Measurements from ENCODE around the gene TMEM144.

DNA sequence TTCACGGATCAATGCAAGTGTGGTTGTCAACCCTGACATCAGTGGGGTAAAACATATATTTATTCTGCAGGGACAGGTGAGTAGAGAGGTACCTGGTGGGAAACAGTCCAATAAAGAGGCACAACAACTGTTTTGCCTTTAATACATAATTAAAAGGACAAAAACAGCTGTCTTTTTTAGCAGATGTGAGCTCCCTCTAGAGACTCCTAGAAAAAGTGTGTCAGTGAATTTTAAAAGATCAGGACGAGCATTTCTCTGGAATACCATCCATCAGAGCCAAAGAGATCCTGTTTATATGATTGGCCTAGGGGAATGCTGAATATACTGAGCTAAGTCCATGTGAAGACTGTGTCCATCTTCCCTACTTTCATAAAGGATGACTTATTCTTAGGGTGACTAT lies 58.3 kb downstream of the TMEM144 start:
- no peak for TF ChIP-seq RAD21 (conservative IDR thresholded peaks at IDR 0.05)
- TF ChIP-seq EP300 (conservative IDR thresholded peaks at IDR 0.05; ENCODE audit: poor library complexity, severe bottlenecking): no peak
- TF ChIP-seq, protein P1, sequence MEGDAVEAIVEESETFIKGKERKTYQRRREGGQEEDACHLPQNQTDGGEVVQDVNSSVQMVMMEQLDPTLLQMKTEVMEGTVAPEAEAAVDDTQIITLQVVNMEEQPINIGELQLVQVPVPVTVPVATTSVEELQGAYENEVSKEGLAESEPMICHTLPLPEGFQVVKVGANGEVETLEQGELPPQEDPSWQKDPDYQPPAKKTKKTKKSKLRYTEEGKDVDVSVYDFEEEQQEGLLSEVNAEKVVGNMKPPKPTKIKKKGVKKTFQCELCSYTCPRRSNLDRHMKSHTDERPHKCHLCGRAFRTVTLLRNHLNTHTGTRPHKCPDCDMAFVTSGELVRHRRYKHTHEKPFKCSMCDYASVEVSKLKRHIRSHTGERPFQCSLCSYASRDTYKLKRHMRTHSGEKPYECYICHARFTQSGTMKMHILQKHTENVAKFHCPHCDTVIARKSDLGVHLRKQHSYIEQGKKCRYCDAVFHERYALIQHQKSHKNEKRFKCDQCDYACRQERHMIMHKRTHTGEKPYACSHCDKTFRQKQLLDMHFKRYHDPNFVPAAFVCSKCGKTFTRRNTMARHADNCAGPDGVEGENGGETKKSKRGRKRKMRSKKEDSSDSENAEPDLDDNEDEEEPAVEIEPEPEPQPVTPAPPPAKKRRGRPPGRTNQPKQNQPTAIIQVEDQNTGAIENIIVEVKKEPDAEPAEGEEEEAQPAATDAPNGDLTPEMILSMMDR (IDR thresholded peaks at IDR 0.05; ENCODE audit: poor library complexity, severe bottlenecking): no peak
- TF ChIP-seq POLR2AphosphoS5 (IDR thresholded peaks at IDR 0.05): no peak
